Mammary epithelial cell (primary cell): ENCODE data around the gene CUX1.

Experiments
- EZH2 ChIP-seq: IDR thresholded peaks from 2 replicates; pipeline ENCODE4 v1.6.1; 2012; ENCODE audit warnings: low read length, inconsistent platforms, borderline replicate concordance
- TF ChIP-seq, protein P1 (sequence below), 2 donors: IDR thresholded peaks in 1 of 2; conservative IDR thresholded peaks in 1 of 2; 2 replicates each; pipeline ENCODE4 v1.5.1; 2011 to 2012; ENCODE audit warnings: inconsistent platforms in 2 of 2, low read length in 2 of 2, mild to moderate bottlenecking in 2 of 2, control low read depth in 1 of 2, low read depth in 1 of 2; ENCODE audit not compliant: insufficient read depth in 1 of 2; ENCODE audit errors: extremely low read depth in 1 of 2

- TF ChIP-seq, protein P1, sequence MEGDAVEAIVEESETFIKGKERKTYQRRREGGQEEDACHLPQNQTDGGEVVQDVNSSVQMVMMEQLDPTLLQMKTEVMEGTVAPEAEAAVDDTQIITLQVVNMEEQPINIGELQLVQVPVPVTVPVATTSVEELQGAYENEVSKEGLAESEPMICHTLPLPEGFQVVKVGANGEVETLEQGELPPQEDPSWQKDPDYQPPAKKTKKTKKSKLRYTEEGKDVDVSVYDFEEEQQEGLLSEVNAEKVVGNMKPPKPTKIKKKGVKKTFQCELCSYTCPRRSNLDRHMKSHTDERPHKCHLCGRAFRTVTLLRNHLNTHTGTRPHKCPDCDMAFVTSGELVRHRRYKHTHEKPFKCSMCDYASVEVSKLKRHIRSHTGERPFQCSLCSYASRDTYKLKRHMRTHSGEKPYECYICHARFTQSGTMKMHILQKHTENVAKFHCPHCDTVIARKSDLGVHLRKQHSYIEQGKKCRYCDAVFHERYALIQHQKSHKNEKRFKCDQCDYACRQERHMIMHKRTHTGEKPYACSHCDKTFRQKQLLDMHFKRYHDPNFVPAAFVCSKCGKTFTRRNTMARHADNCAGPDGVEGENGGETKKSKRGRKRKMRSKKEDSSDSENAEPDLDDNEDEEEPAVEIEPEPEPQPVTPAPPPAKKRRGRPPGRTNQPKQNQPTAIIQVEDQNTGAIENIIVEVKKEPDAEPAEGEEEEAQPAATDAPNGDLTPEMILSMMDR (conservative IDR thresholded peaks at IDR 0.05 in 1 of 2, IDR thresholded peaks at IDR 0.05 in 1 of 2; ENCODE audit: extremely low read depth in 1 of 2, insufficient read depth in 1 of 2, low read depth in 1 of 2, low read length in 2 of 2): no peak
- no peak for TF ChIP-seq EZH2
Observed at GRCh38 chr7:102004229-102004628, 186.8 kb downstream of the CUX1 start.
